HS-27A (cell line): ENCODE measurements around the gene CACNA2D1.

Experiments used
- DNase-seq: peaks from one replicate; pipeline ENCODE4 v3.0.0-alpha.2; 2012; ENCODE audit warnings: low read depth, missing footprints

The CACNA2D1 gene

GRCh38 chr7:81973117-81973516 is 470.5 kb downstream of the CACNA2D1 start:
- no peak for DNase-seq

DNA sequence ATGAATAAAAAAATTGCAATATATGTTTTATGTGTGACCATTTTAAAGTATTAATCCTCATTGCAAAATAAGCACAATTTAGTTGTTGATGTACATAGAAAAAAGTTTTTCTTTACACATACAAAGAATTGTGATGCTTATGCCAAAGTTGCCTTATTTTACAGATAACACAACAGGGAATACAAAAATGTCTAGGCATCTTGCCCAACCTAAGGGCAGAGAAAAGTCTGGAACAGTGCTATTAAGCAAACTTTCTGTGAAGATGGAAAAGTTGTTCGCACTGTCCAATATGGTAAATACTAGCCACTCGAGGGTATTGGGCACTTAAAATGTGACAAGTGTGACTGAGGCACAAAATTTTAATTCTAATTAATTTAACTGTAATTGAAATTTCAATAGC is 483.6 kb downstream of the CACNA2D1 start:
- DNase-seq, result no peak

GRCh38 chr7:81957517-81957916 is 486.1 kb downstream of the CACNA2D1 start:
- DNase-seq, result no peak

DNA sequence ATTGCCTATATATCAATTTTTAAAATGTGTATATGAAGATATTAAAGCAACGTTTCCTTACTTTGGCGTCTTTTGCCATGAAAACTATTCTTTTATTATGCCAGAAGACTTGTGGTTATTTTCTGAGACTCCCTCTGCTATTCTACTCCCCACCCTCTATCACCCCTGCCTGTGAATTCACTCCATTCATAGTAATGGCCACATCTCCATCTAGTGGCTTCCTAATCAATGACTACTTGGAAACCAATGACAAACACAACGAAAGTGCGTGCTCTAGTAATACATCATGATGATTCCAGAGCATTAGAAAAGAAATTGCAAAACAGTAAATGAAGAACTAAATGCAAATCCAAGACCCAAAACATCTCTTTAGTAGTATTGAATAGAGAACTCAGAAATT is 487.1 kb downstream of the CACNA2D1 start:
- no peak for DNase-seq

GRCh38 chr7:81949306-81949705 is 494.3 kb downstream of the CACNA2D1 start:
- no peak for DNase-seq

DNA sequence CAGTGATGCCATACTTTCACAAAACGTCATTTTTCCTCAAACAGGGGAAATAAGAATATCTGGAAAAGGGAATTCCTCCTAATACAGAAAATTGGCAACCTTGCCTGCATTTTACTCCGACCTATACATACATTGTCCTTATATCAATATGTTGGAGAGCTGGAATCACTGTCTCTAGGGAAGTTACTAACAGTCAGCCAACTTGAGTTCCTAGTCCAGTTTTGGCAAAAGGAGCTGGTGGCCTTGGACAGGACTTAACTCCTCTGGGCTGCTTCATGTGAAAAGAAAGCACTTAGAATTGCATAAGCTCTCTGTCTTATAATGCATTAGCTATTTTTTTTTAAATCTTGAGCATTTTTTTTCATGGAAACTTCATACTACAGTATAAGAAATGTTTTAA is 499.5 kb downstream of the CACNA2D1 start:
- no peak for DNase-seq

DNA sequence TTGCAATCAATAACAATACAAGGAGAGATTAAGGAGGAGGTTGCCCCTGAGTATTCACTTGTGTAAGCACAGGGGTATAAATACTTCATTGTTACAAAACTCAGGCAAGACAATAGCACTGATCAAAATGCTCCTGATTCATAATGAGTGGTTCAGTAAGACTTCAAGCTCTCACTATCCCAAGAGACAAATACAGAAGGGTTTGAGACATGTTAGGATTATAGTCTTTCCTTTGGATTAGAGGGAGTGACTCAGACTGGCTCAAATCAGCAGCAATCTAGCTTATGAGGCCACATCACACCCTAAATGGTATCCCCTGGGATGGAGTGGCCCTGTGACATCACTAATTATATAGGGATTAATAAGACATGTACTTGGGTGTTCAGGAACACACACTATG is 506.5 kb downstream of the CACNA2D1 start:
- no peak for DNase-seq

- DNase-seq, result no peak
Observed at GRCh38 chr7:81934596-81935301, 508.8 kb downstream of the CACNA2D1 start.

- no peak for DNase-seq
Observed at GRCh38 chr7:81932936-81933335, 510.6 kb downstream of the CACNA2D1 start.

DNA sequence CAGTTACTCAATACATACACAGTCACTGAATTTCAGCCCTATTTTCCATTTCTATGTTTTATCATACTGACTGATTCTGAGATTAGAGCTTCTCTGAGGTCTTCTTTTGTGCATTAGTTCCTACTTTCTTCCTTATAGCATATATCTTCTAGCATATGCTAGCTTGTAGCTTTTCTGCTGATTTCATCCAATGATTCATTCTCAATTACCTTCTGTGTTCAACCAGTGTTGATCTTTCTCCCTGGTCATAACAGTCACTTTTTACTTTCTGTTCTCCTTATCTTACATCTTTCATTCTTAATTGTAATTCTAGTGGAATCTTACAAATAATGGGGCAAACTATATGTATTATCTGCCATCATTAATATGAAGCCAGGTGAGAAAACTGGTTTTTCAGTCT is 514.2 kb downstream of the CACNA2D1 start:
- no peak for DNase-seq

- no peak for DNase-seq
Observed at GRCh38 chr7:81926154-81926553, 517.4 kb downstream of the CACNA2D1 start.

DNA sequence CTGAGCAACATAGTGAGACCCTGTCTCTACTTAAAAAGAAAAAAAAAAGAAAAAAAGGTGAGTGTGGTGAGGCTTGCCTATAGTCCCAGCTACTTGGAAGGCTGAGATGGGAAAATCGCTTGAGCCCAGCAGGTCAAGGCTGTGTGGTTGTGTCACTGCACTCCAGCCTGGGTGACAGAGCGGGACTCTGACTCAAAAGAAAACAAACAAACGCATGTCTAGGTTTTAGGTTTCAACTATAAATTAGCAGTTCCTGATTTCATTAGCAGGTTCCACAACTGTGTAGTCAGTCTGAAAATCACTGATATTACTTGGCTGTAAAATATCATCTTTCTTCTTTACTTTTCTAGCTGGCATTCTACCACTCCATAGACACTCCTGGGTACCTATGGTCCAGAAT is 518.0 kb downstream of the CACNA2D1 start:
- DNase-seq, result no peak

DNA sequence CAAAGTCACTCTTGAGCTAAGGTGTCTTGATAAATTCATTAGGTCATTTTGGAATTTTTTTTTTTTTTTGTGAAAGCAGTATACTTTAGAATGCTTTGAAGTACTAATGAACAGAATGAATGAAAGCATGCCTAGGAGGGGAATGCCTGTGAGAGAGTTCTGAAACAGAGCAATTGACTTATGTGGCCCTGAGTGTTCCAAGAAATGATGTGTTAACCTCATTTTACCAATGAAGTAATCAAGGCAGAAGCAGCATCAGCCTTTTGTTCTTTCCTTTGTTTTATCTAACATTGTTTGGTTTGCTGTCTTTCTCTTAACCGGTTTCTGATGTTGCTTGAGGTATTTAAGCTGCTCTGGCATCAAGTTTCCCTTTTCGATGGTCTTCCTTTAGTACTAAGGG is 519.1 kb downstream of the CACNA2D1 start:
- DNase-seq, result no peak

DNA sequence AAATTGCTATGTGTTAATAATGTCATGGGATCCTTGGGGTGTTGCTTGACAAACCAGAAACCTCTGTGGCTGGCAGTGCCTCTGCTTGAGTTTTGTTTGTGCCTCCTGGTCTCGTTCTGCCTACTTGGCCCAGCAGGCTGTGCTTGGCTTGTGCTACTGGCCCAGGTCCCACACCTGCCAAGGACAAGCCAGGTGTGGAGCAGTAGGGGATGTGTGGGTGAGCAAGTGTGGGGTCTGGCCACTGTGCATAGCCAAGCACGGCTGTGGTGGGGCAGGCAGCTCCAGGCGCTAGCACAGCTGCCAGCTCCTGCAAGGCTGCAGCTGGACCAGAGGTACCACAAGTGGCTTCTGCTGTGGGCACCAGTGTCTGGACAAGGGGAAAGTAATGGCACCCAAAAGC is 524.1 kb downstream of the CACNA2D1 start:
- DNase-seq, result no peak

DNA sequence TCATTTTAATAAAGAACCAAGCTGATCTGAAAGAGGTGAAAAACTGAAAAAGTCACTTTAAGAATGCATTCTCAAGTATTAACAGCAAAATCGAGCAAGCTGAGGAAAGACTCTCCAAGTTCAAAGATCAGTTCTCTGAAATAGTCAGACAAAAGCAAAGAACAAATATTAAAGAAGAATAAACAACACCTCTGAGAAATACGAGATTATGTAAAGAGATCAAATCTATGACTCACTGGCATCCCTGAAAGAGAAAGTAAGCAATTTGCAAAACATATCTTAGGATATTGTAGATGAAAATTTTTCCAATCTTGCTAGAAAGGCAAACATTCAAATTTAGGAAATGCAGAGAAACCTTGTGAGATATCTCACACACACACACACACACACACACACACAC is 535.4 kb downstream of the CACNA2D1 start:
- no peak for DNase-seq

DNA sequence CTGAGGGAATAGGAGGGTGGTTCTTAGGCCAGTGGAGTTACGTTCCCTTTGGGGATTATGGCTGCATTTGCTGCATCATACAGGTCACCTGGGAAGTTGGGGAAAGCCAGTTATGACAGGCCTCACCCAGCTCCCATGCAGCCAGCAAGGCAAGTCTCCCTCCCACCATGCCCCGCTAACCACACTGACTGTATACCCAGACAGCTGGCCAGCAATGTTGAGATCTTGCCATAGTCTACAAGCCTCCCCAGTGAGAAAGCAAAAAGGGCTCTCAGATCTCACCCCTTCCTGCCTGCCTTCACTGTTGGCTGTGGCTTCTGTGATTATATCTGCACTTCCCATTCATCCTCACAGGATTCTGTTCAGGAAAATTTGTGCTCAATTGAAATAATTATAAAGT is 540.5 kb downstream of the CACNA2D1 start:
- no peak for DNase-seq

DNA sequence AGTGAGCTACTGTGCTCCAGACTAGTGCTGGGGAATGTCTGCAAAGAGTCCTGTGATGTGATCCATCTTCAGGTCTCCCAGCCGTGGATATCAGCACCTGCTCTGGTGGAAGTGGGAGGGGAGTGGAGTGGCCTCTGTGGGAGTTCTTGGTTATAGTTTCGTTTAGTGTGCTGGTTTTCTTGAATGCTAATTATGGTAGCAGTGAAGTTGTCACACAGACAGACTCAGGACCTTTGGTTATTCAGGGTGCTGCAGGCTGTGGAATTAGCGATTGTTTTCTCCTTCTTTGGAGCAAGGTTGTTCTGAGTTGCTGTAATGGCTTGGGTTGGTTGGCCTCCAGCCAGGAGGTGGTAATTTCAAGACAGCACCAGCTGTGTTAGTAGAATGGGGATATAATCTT is 541.0 kb downstream of the CACNA2D1 start:
- no peak for DNase-seq
